ENCODE results near the gene MRPL14. TPM values are rescaled to one million over a fixed set of nuclear protein-coding genes. Genes with fewer than 3 reads are reported as not detected.

The MRPL14 gene
- total RNA-seq, 1 experiment from 2014 or later: 80.1 TPM

GRCh38 chr6:44068607-44069296, 58.5 kb downstream of the MRPL14 start:
- Histone ChIP-seq H3K4me3 (ENCODE audit: low read length) (no peak overlapping the region), H3K9me2 (replicated peaks; ENCODE audit: insufficient read depth, low read length) (no peaks in the 10 kb centered on the region), H3K79me2 (ENCODE audit: low read length) (no peaks in the 10 kb centered on the region), H3K27ac (ENCODE audit: low read length) (no peak overlapping the region), H3K9me3 (ENCODE audit: low read length) (no peaks in the 10 kb centered on the region), H3K27me3 (ENCODE audit: low read length) (no peaks in the 10 kb centered on the region), H3K4me2 (ENCODE audit: low read depth, low read length, poor library complexity, severe bottlenecking) (no peak overlapping the region), H3K9ac (ENCODE audit: low read length) (0 out of 2 replicates have a peak overlapping the region, but pooled peaks have one; percentile 5), H4K20me1 (ENCODE audit: insufficient read depth, low read depth, low read length) (no peaks in the 10 kb centered on the region), H3K36me3 (ENCODE audit: insufficient read depth, low read length) (no peaks in the 10 kb centered on the region), H2AFZ (ENCODE audit: low read length) (no peak overlapping the region), H3K4me1 (ENCODE audit: low read length) (peaks cover 10% of the 10 kb centered on the region)
- DNase-seq: no peak

GRCh38 chr6:44067173-44068139, 59.8 kb downstream of the MRPL14 start:
- Histone ChIP-seq H4K20me1 (ENCODE audit: insufficient read depth, low read depth, low read length) (0 out of 2 replicates have a peak, but pooled peaks cover 3% of the 10 kb centered on the region), H3K36me3 (ENCODE audit: insufficient read depth, low read length) (no peaks in the 10 kb centered on the region), H3K4me1 (ENCODE audit: low read length) (peaks cover 6% of the 10 kb centered on the region; the same call in 1 of the 2 replicates), H3K4me3 (ENCODE audit: low read length) (no peak overlapping the region), H2AFZ (ENCODE audit: low read length) (no peak overlapping the region), H3K27ac (ENCODE audit: low read length) (no peak overlapping the region), H3K9ac (ENCODE audit: low read length) (no peak overlapping the region), H3K79me2 (ENCODE audit: low read length) (no peaks in the 10 kb centered on the region), H3K9me3 (ENCODE audit: low read length) (no peaks in the 10 kb centered on the region), H3K9me2 (replicated peaks; ENCODE audit: insufficient read depth, low read length) (no peaks in the 10 kb centered on the region), H3K27me3 (ENCODE audit: low read length) (no peaks in the 10 kb centered on the region), H3K4me2 (ENCODE audit: low read depth, low read length, poor library complexity, severe bottlenecking) (no peak overlapping the region)
- no peak for DNase-seq

- Histone ChIP-seq H3K9me3 (ENCODE audit: low read length) (no peaks in the 10 kb centered on the region), H3K27ac (ENCODE audit: low read length) (no peak overlapping the region), H3K4me1 (ENCODE audit: low read length) (peaks cover 5% of the 10 kb centered on the region; the same call in 1 of the 2 replicates), H2AFZ (ENCODE audit: low read length) (no peak overlapping the region), H4K20me1 (ENCODE audit: insufficient read depth, low read depth, low read length) (0 out of 2 replicates have a peak, but pooled peaks cover 3% of the 10 kb centered on the region), H3K79me2 (ENCODE audit: low read length) (no peaks in the 10 kb centered on the region), H3K9me2 (replicated peaks; ENCODE audit: insufficient read depth, low read length) (no peaks in the 10 kb centered on the region), H3K9ac (ENCODE audit: low read length) (no peak overlapping the region), H3K4me3 (ENCODE audit: low read length) (no peak overlapping the region), H3K4me2 (ENCODE audit: low read depth, low read length, poor library complexity, severe bottlenecking) (no peak overlapping the region), H3K27me3 (ENCODE audit: low read length) (no peaks in the 10 kb centered on the region), H3K36me3 (ENCODE audit: insufficient read depth, low read length) (no peaks in the 10 kb centered on the region)
- DNase-seq: no peak
Measured at GRCh38 chr6:44066394-44067172, 60.7 kb downstream of the MRPL14 start.

- no peak for DNase-seq
- H3K9me3 ChIP-seq (ENCODE audit: low read length): no peaks in the 10 kb centered on the region
- H3K27ac ChIP-seq (ENCODE audit: low read length): no peak overlapping the region
- peaks cover 5% of the 10 kb centered on the region; the same call in 1 of the 2 replicates for H3K4me1 ChIP-seq (ENCODE audit: low read length)
- H3K27me3 ChIP-seq (ENCODE audit: low read length): no peaks in the 10 kb centered on the region
- H4K20me1 ChIP-seq (ENCODE audit: insufficient read depth, low read depth, low read length): 0 out of 2 replicates have a peak, but pooled peaks cover 3% of the 10 kb centered on the region
- H3K9ac ChIP-seq (ENCODE audit: low read length): no peak overlapping the region
- no peaks in the 10 kb centered on the region for H3K79me2 ChIP-seq (ENCODE audit: low read length)
- H2AFZ ChIP-seq (ENCODE audit: low read length): no peak overlapping the region
- H3K9me2 ChIP-seq (replicated peaks; ENCODE audit: insufficient read depth, low read length): no peaks in the 10 kb centered on the region
- no peak overlapping the region for H3K4me3 ChIP-seq (ENCODE audit: low read length)
- H3K36me3 ChIP-seq (ENCODE audit: insufficient read depth, low read length): no peaks in the 10 kb centered on the region
- no peak overlapping the region for H3K4me2 ChIP-seq (ENCODE audit: low read depth, low read length, poor library complexity, severe bottlenecking)
Measured at GRCh38 chr6:44065443-44066140, 61.7 kb downstream of the MRPL14 start.

GRCh38 chr6:44064948-44065272, 62.3 kb downstream of the MRPL14 start:
- no peak overlapping the region for H3K9ac ChIP-seq (ENCODE audit: low read length)
- H3K9me2 ChIP-seq (replicated peaks; ENCODE audit: insufficient read depth, low read length): no peaks in the 10 kb centered on the region
- H3K4me2 ChIP-seq (ENCODE audit: low read depth, low read length, poor library complexity, severe bottlenecking): no peak overlapping the region
- no peak overlapping the region for H3K27ac ChIP-seq (ENCODE audit: low read length)
- no peak overlapping the region for H2AFZ ChIP-seq (ENCODE audit: low read length)
- no peaks in the 10 kb centered on the region for H3K79me2 ChIP-seq (ENCODE audit: low read length)
- H4K20me1 ChIP-seq (ENCODE audit: insufficient read depth, low read depth, low read length): 0 out of 2 replicates have a peak, but pooled peaks cover 3% of the 10 kb centered on the region
- no peaks in the 10 kb centered on the region for H3K9me3 ChIP-seq (ENCODE audit: low read length)
- no peaks in the 10 kb centered on the region for H3K36me3 ChIP-seq (ENCODE audit: insufficient read depth, low read length)
- DNase-seq: no peak
- peaks cover 5% of the 10 kb centered on the region; the same call in 1 of the 2 replicates for H3K4me1 ChIP-seq (ENCODE audit: low read length)
- no peak overlapping the region for H3K4me3 ChIP-seq (ENCODE audit: low read length)
- no peaks in the 10 kb centered on the region for H3K27me3 ChIP-seq (ENCODE audit: low read length)

- H3K4me2 ChIP-seq (ENCODE audit: low read depth, low read length, poor library complexity, severe bottlenecking): no peak overlapping the region
- DNase-seq: no peak
- no peak overlapping the region for H3K4me3 ChIP-seq (ENCODE audit: low read length)
- no peaks in the 10 kb centered on the region for H3K9me2 ChIP-seq (replicated peaks; ENCODE audit: insufficient read depth, low read length)
- H3K4me1 ChIP-seq (ENCODE audit: low read length): peaks cover 5% of the 10 kb centered on the region; the same call in 1 of the 2 replicates
- H3K27me3 ChIP-seq (ENCODE audit: low read length): no peaks in the 10 kb centered on the region
- no peaks in the 10 kb centered on the region for H3K36me3 ChIP-seq (ENCODE audit: insufficient read depth, low read length)
- no peak overlapping the region for H3K9ac ChIP-seq (ENCODE audit: low read length)
- H3K27ac ChIP-seq (ENCODE audit: low read length): no peak overlapping the region
- no peaks in the 10 kb centered on the region for H3K79me2 ChIP-seq (ENCODE audit: low read length)
- H4K20me1 ChIP-seq (ENCODE audit: insufficient read depth, low read depth, low read length): 0 out of 2 replicates have a peak, but pooled peaks cover 3% of the 10 kb centered on the region
- H3K9me3 ChIP-seq (ENCODE audit: low read length): no peaks in the 10 kb centered on the region
- no peak overlapping the region for H2AFZ ChIP-seq (ENCODE audit: low read length)
Measured at GRCh38 chr6:44064089-44064947, 62.9 kb downstream of the MRPL14 start.

- no peaks in the 10 kb centered on the region for H3K36me3 ChIP-seq (ENCODE audit: insufficient read depth, low read length)
- H3K9ac ChIP-seq (ENCODE audit: low read length): no peak overlapping the region
- no peaks in the 10 kb centered on the region for H3K27me3 ChIP-seq (ENCODE audit: low read length)
- H2AFZ ChIP-seq (ENCODE audit: low read length): no peak overlapping the region
- no peaks in the 10 kb centered on the region for H3K9me3 ChIP-seq (ENCODE audit: low read length)
- no peak overlapping the region for H3K27ac ChIP-seq (ENCODE audit: low read length)
- no peak overlapping the region for H3K4me3 ChIP-seq (ENCODE audit: low read length)
- DNase-seq: no peak
- no peak overlapping the region for H3K4me2 ChIP-seq (ENCODE audit: low read depth, low read length, poor library complexity, severe bottlenecking)
- H4K20me1 ChIP-seq (ENCODE audit: insufficient read depth, low read depth, low read length): 0 out of 2 replicates have a peak, but pooled peaks cover 3% of the 10 kb centered on the region
- peaks cover 5% of the 10 kb centered on the region; the same call in 1 of the 2 replicates for H3K4me1 ChIP-seq (ENCODE audit: low read length)
- H3K79me2 ChIP-seq (ENCODE audit: low read length): no peaks in the 10 kb centered on the region
- no peaks in the 10 kb centered on the region for H3K9me2 ChIP-seq (replicated peaks; ENCODE audit: insufficient read depth, low read length)
Measured at GRCh38 chr6:44063561-44064059, 63.6 kb downstream of the MRPL14 start.
